Astrocyte (in vitro differentiated cells and primary cell): Measurements from ENCODE around the gene MYRIP.

Experiments
- EZH2 ChIP-seq: IDR thresholded peaks from 2 replicates; pipeline ENCODE4 v1.6.1; 2012; ENCODE audit warnings: mild to moderate bottlenecking, low read length, inconsistent platforms; ENCODE audit not compliant: insufficient read depth
- TF ChIP-seq, protein P1 (sequence below): IDR thresholded peaks from 2 replicates; pipeline ENCODE4 v1.5.1; 2011; ENCODE audit warnings: low read depth, mild to moderate bottlenecking, inconsistent platforms, low read length, moderate library complexity; ENCODE audit not compliant: insufficient read depth

DNA sequence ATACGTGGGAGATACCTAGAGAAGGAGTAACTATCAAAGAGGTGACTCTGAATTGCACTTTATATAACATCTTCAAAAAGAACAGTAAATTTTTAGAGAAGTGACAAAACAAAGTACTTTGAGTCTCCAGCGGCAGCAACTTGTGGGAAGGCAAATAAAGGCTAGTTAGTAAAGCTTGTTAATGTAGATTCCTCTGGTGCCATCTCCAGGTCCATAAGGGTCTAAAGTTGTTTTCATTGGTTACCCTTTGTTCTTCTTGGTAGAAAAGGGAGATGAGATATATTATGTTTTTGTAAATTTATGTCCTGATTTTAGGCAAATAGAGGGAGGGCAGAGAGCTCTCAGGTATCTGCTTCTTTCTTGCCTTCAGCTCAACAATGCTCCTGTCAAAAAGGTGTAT is 161.6 kb downstream of the MYRIP start:
- TF ChIP-seq, protein P1, sequence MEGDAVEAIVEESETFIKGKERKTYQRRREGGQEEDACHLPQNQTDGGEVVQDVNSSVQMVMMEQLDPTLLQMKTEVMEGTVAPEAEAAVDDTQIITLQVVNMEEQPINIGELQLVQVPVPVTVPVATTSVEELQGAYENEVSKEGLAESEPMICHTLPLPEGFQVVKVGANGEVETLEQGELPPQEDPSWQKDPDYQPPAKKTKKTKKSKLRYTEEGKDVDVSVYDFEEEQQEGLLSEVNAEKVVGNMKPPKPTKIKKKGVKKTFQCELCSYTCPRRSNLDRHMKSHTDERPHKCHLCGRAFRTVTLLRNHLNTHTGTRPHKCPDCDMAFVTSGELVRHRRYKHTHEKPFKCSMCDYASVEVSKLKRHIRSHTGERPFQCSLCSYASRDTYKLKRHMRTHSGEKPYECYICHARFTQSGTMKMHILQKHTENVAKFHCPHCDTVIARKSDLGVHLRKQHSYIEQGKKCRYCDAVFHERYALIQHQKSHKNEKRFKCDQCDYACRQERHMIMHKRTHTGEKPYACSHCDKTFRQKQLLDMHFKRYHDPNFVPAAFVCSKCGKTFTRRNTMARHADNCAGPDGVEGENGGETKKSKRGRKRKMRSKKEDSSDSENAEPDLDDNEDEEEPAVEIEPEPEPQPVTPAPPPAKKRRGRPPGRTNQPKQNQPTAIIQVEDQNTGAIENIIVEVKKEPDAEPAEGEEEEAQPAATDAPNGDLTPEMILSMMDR = no peak
- TF ChIP-seq EZH2 = no peak
